Upper lobe of left lung (tissue), 4 donors: ENCODE results near the gene ATXN1.

Source experiments
- CTCF ChIP-seq, 6 experiments: fragments of 450-650 bp in 4 of 6; fragments of 200-600 bp in 2 of 6; sonication (generic) in 2 of 6; IDR thresholded peaks; one replicate each; pipeline ENCODE4 v1.5.1; 2016 to 2019; ENCODE audit warnings: antibody characterized with exemption in 6 of 6
- EP300 ChIP-seq, 4 donors: sonication (generic); formaldehyde crosslinking; IDR thresholded peaks; one replicate each; pipeline ENCODE4 v1.5.1; 2017; ENCODE audit warnings: antibody characterized with exemption in 4 of 4, control low read depth in 2 of 4
- POLR2A ChIP-seq, 4 donors: fragments of 450-650 bp; IDR thresholded peaks; one replicate each; pipeline ENCODE4 v1.5.1; 2016 to 2017; ENCODE audit warnings: antibody characterized with exemption in 4 of 4, mild to moderate bottlenecking in 2 of 4
- POLR2AphosphoS5 ChIP-seq, 2 donors: sonication (generic); formaldehyde crosslinking; IDR thresholded peaks; one replicate each; pipeline ENCODE4 v1.5.1; 2017; ENCODE audit warnings: antibody characterized with exemption in 2 of 2

GRCh38 chr6:16696496-16696895 is 64.8 kb downstream of the ATXN1 start:
- TF ChIP-seq POLR2A (IDR thresholded peaks at IDR 0.05): no peak
- TF ChIP-seq POLR2AphosphoS5 (IDR thresholded peaks at IDR 0.05): no peak
- TF ChIP-seq CTCF (IDR thresholded peaks at IDR 0.05): no peak
- TF ChIP-seq EP300 (IDR thresholded peaks at IDR 0.05): no peak
